ENCODE data around the gene FCHSD1. TPM values are rescaled to one million over a fixed set of nuclear protein-coding genes. Genes with fewer than 3 reads are reported as not detected.

FCHSD1 gene
- total RNA-seq, 4 donors from 2014 or later: 2.4 to 27.2 (median 11.3) TPM

DNA sequence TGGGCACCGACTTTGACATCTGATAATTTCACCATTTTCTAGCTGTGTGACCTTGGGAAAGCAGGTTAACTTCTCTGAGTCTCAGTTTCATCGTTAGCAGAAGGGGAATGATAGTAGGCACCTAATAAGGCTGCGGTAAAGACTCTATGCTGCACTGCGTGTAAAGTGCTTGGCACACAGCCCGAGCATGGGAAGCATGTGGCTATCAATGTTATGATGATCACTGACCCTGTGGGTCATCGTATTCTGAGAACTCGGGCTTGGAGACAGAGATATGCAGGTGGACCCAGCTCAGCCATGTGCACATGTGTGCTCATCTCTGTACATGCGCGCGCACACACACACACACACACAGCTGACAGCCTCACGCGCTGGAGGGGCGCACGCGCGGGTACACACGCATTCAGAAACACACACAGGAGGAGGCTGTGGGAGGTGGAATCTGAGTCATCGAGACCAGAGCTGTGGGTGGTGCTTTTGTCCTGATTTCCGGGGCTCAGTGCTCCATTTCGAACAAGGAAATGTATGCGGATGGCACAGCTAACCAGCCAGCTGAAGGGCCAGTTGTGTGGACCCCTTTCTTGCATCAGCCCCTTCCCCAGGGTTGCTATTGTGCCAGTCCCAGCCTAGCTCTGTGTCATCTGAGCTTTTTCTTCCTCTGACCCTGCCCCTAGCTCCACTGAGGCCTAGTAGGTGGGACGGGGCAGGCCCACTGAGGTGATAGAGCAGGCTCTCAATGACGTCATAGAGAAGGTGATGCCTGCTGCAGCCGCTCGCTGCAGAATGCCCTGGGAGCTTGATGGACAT is 41.9 kb upstream of the FCHSD1 start:
- Histone ChIP-seq H3K4me1 (no peaks in the 10 kb centered on the region), H3K36me3 (no peaks in the 10 kb centered on the region), H3K4me3 (no peak overlapping the region), H3K27ac (no peak overlapping the region), H3K9me3 (no peaks in the 10 kb centered on the region), H3K27me3 (no peaks in the 10 kb centered on the region)
- DNase-seq: no peak
- intact Hi-C loops (cut with DNase I; ENCODE audit: low total_unique reads): loop anchor here (5.0 kb wide), 1 partner anchor 264 kb away; the partner anchor contains the start of gene PCDH12
- TF ChIP-seq, protein P1, sequence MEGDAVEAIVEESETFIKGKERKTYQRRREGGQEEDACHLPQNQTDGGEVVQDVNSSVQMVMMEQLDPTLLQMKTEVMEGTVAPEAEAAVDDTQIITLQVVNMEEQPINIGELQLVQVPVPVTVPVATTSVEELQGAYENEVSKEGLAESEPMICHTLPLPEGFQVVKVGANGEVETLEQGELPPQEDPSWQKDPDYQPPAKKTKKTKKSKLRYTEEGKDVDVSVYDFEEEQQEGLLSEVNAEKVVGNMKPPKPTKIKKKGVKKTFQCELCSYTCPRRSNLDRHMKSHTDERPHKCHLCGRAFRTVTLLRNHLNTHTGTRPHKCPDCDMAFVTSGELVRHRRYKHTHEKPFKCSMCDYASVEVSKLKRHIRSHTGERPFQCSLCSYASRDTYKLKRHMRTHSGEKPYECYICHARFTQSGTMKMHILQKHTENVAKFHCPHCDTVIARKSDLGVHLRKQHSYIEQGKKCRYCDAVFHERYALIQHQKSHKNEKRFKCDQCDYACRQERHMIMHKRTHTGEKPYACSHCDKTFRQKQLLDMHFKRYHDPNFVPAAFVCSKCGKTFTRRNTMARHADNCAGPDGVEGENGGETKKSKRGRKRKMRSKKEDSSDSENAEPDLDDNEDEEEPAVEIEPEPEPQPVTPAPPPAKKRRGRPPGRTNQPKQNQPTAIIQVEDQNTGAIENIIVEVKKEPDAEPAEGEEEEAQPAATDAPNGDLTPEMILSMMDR (IDR thresholded peaks at IDR 0.05): no peak
- no peak for TF ChIP-seq POLR2A (IDR thresholded peaks at IDR 0.05)

- intact Hi-C loops (cut with DNase I; ENCODE audit: low total_unique reads): loop anchor here (5.0 kb wide), 1 partner anchor 265 kb away; the partner anchor contains the start of gene PCDH12
- no peaks in the 10 kb centered on the region for H3K9me3 ChIP-seq
- no peaks in the 10 kb centered on the region for H3K27me3 ChIP-seq
- H3K4me1 ChIP-seq: no peaks in the 10 kb centered on the region
- no peaks in the 10 kb centered on the region for H3K36me3 ChIP-seq
- TF ChIP-seq POLR2A (IDR thresholded peaks at IDR 0.05): no peak
- TF ChIP-seq, protein P1 (IDR thresholded peaks at IDR 0.05): no peak
- no peak overlapping the region for H3K27ac ChIP-seq
- H3K4me3 ChIP-seq: no peak overlapping the region
- DNase-seq: no peak
Measured at GRCh38 chr5:141692533-141692888, 41.3 kb upstream of the FCHSD1 start.

GRCh38 chr5:141691867-141692532 is 40.8 kb upstream of the FCHSD1 start:
- Histone ChIP-seq H3K9me3 (no peaks in the 10 kb centered on the region), H3K4me3 (no peak overlapping the region), H3K27ac (no peak overlapping the region), H3K27me3 (no peaks in the 10 kb centered on the region), H3K4me1 (no peaks in the 10 kb centered on the region), H3K36me3 (no peaks in the 10 kb centered on the region)
- DNase-seq: peak; percentile 74 to 88
- intact Hi-C loops (cut with DNase I; ENCODE audit: low total_unique reads): loop anchor here (5.0 kb wide), 1 partner anchor 265 kb away; the partner anchor contains the start of gene PCDH12
- no peak for TF ChIP-seq POLR2A (IDR thresholded peaks at IDR 0.05)
- TF ChIP-seq, protein P1 (IDR thresholded peaks at IDR 0.05): peak; percentile 97 to 99 (median 98)

GRCh38 chr5:141691286-141691866 is 40.2 kb upstream of the FCHSD1 start:
- Histone ChIP-seq H3K36me3 (no peaks in the 10 kb centered on the region), H3K4me3 (no peak overlapping the region), H3K4me1 (no peaks in the 10 kb centered on the region), H3K9me3 (no peaks in the 10 kb centered on the region), H3K27ac (no peak overlapping the region), H3K27me3 (no peaks in the 10 kb centered on the region)
- no peak for TF ChIP-seq POLR2A (IDR thresholded peaks at IDR 0.05)
- TF ChIP-seq, protein P1 (IDR thresholded peaks at IDR 0.05): no peak
- intact Hi-C loops (cut with DNase I; ENCODE audit: low total_unique reads): loop anchor here (5.0 kb wide), 1 partner anchor 266 kb away; the partner anchor contains the start of gene PCDH12
- DNase-seq: no peak

All from uterus (tissue), 4 donors.